Endometrial microvascular endothelial cells (primary cell): ENCODE results near the gene SLC25A1. TPM values are rescaled to one million over a fixed set of nuclear protein-coding genes. Genes with fewer than 3 reads are reported as not detected.

Experiments
- in situ Hi-C: cut with HindIII; loops from 2 replicates; pipeline ENCODE4 v1.10.0; 2017; ENCODE audit warnings: low sequenced_read_pairs, low pct_unique_long_range_greater_than_20kb; ENCODE audit errors: inconsistent ontology term
- total RNA-seq: library from RNA; depleted of rRNA; stranded (reverse); fragments of >200 nt; gene quantifications from one replicate; pipeline ENCODE4 v1.2.3, GENCODE V29; 2015; ENCODE audit errors: inconsistent ontology term

SLC25A1 gene
- 76.7 TPM for total RNA-seq

DNA sequence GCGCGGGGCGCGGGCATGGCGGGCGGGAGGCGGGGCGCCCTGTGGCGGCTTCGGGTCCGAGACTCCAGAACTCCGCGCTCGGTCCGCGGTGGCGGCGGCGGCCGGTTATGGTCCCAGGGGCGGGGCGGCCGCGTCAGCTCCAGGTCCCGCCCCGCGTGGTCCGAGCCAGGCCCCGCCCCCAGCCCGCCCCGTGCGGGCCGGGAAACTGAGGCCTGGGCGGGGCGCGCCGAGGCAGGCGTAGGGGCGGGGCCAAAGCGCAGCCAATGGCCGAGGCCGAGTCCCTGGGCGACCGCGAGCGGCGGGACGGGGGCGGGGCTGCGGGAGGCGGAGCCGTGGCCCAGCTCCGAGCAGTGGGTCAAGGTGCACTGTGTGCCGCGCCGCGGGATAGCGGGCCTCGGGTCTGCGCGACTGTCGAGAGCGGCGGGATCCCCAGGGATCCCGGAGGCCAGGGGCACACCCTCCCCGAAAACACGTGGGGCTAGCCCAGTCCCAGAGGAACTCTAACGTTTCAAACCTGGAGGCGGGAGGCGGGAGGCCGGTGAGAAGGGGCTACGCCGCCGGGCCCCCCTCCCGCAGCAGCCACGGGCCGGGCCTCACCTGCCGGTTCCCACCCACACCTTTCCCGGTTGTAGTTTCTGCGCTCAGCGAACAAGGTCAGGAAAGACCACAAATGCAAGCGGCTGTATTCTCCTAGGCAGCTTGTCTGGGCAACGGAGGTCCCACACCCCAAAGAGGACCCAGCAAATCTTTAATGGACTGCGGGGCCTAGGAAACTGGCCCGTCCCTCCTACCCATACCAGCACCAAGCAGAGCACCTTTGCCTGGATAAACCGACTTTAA is at the start of gene SLC25A1:
Gene SLC25A1 (minus strand): TSS at position 80 of the 840 bp plus-strand sequence. CDS start 63 bp downstream, at position 17.
- in situ Hi-C loops = no loop called here

GRCh38 chr22:19228179-19228578 is 49.6 kb upstream of the SLC25A1 start:
- in situ Hi-C loops = no loop called here

- in situ Hi-C loops = no loop called here
Measured at GRCh38 chr22:19226428-19226827, 47.9 kb upstream of the SLC25A1 start.

DNA sequence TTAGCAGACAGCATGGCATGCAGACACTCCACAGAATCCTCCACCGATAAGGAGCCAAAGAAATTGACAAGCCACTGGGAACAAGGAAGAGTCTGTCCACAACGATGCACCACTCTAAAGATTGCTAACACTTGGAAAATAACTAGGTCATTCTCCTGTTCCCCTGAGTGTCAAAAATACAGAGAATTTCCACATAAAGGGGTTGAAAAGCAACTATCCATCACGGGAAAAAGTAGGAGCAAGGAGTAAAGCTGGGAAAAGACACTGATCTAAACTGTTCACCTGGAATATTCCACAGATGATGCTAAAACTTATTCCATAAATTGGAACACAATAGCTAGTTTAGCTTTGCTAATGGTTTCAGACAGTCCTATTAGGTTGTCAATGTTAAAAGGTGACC is 47.0 kb upstream of the SLC25A1 start:
- in situ Hi-C loops = no loop called here

- in situ Hi-C loops = no loop called here
Measured at GRCh38 chr22:19224985-19225384, 46.4 kb upstream of the SLC25A1 start.

DNA sequence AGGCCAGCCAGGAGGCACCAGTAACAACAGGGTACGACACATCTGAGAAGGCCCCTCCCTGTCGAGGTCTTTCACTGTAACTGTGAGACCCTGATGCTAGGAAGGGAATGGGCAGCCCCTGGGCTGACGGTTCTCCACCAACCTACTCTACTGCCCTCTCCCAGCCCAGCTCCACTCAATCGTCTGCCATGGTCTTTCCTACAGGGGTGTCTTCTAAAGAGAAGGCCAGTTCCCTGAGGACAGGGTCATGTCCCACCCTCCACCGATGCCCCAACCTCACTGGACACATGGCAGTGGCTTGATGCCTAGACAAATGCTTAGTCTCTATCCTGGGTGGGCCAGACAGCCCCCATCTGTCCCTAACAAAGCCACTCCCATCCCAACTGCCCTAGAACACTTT is 46.0 kb upstream of the SLC25A1 start:
- in situ Hi-C loops = no loop called here

DNA sequence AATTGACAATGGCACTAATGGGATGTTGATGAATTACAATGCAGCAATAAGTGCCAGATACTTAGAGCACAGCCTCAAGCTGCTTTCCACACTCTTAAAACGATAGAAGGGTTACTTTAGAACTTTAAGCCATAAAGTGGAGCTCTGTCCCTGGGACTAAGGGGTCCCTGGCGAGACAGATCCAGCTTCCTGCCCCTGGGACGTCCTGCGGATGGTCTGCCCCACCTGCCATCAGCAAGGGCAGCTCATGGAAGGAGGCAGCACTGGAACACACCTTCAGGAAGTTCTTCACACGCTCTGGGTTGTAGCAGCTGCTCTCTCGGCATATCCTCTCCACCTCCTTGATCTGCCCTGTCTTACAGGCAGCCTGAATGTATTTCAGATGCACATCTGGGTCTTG is 45.1 kb upstream of the SLC25A1 start:
- in situ Hi-C loops = no loop called here

- in situ Hi-C loops = no loop called here
Measured at GRCh38 chr22:19223110-19223509, 44.6 kb upstream of the SLC25A1 start.

- in situ Hi-C loops = no loop called here
Measured at GRCh38 chr22:19222242-19223005, 43.9 kb upstream of the SLC25A1 start.

DNA sequence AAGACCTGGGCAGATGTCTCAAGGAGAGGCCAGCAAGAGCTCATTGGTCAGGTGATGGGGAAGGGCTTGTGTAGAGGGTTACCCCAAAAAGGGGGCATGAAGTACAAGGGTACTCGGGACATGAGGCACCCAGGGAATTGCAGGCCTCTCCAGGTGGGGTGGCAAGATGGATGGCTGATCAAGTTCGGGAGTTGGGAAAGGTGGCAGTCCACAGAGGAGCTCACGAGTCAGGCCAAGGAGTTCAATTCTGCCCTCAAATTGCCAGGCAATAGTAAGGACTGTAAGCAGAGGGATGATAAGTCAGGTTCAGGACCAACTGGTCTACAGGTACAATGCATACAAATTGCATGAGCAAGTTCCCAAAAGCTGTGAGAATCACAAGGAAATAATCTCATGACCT is 42.3 kb upstream of the SLC25A1 start:
- in situ Hi-C loops = no loop called here

DNA sequence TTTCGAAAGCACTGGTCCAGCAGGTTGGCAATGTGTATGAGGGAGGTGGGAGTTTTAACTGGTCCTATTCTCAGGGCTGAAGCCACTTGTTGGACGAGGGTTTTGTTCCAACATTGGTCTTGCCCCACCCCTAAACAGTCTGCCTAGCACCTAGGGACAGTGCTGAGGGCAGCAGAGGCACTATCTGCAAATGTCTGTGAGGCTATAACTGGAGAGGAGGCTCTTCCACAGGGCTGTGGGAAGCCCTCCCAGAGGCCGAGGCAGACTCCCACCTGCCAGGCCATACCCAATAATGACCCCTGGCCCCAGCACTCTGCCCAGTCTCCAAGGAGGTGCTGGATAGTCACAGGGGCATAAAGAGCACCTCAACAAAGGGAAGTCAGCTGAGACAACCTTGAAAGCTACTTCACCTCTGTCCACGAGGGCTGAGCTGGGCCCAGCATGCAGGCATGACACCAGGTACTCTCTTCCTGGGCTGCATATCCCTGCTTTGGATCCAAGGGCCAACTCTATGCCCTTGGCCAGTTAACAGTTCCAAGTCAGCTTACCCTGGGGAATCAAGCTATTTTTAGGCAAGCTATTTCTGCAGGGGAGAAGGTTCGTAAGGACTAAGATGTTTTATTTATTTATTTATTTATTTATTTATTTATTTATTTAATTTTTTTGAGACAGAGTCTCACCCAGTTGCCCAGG is 40.2 kb upstream of the SLC25A1 start:
- in situ Hi-C loops = no loop called here

DNA sequence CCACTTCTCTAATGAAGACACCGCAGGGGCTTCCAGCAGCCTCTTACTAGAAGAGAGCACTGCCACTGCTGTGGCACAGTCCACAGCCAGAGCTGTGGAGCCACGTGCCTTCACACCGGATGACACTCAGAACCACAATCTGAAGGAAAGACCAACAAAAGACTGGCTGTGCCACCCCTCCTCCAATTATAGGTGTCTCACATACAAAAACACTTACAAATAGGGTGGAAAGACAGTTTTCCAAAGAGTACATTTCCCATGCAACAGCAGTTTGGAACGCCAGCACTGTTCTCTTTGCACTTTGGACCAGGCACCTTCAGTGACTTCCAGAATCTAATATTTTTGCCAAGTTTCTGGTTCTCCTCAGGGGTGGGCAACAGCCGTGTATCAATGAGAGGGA is 38.0 kb upstream of the SLC25A1 start:
- in situ Hi-C loops = no loop called here

GRCh38 chr22:19215360-19215759 is 36.8 kb upstream of the SLC25A1 start:
- in situ Hi-C loops = no loop called here

- in situ Hi-C loops = no loop called here
Measured at GRCh38 chr22:19214078-19214473, 35.5 kb upstream of the SLC25A1 start.

GRCh38 chr22:19213442-19214077 is 35.0 kb upstream of the SLC25A1 start:
- in situ Hi-C loops = no loop called here

GRCh38 chr22:19213001-19213400 is 34.5 kb upstream of the SLC25A1 start:
- in situ Hi-C loops = no loop called here

GRCh38 chr22:19212302-19212870 is 33.9 kb upstream of the SLC25A1 start:
- in situ Hi-C loops = no loop called here

DNA sequence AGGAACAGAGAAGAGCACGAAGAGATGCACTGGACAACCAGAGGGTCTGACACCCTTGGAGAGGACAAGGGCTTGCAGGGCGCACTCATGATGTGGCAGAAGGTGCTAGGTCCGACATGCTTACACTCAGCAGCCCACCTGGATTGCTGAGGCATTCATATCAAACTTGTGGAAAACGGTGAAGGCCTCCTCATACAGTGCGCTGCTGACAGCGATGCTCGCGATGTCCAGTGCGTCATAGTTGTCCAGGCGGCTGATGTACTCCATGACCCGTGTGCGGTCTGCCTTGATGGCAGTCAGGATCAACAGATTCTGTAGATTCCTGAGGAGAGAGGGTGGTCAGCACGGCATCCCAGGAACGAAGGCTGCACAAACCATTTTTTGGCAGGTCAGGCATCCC is 31.7 kb upstream of the SLC25A1 start:
- in situ Hi-C loops = no loop called here
